H7 (cell line): Measurements from ENCODE around the gene RTL1. TPM values are rescaled to one million over a fixed set of nuclear protein-coding genes. Genes with fewer than 3 reads are reported as not detected.

ENCODE experiments used
- DNase-seq: peaks from one replicate; pipeline ENCODE4 v3.0.0; 2012
- H3K27me3 ChIP-seq: 2 replicates; pipeline ENCODE4 v1.6.0; 2011; ENCODE audit warnings: mild to moderate bottlenecking, low read length; ENCODE audit not compliant: control insufficient read depth, insufficient read depth
- H3K36me3 ChIP-seq: replicated peaks from 2 replicates; pipeline ENCODE4 v1.5.1; 2011; ENCODE audit warnings: low read length; ENCODE audit not compliant: control insufficient read depth, insufficient read depth
- H3K4me3 ChIP-seq: 2 replicates; pipeline ENCODE4 v1.5.1; 2011; ENCODE audit warnings: low read depth, mild to moderate bottlenecking, control low read depth, low read length, moderate library complexity; ENCODE audit not compliant: insufficient read depth
- total RNA-seq: library from RNA; depleted of rRNA; stranded (reverse); fragments of >200 nt; shearing (Covaris generic); gene quantifications from 2 replicates; pipeline ENCODE4 v1.2.3, GENCODE V29; 2014

Gene RTL1
- total RNA-seq, 1 experiment from 2014 or later, result not detected

- no peak overlapping the region for H3K4me3 ChIP-seq
- no peak for DNase-seq
- H3K36me3 ChIP-seq, result no peaks in the 10 kb centered on the region
- H3K27me3 ChIP-seq, result no peaks in the 10 kb centered on the region
These were observed 22.1 kb downstream of the RTL1 start for GRCh38 chr14:100881211-100882025.

GRCh38 chr14:100880271-100881101, 23.0 kb downstream of the RTL1 start:
- no peak overlapping the region for H3K4me3 ChIP-seq
- no peak for DNase-seq

DNA sequence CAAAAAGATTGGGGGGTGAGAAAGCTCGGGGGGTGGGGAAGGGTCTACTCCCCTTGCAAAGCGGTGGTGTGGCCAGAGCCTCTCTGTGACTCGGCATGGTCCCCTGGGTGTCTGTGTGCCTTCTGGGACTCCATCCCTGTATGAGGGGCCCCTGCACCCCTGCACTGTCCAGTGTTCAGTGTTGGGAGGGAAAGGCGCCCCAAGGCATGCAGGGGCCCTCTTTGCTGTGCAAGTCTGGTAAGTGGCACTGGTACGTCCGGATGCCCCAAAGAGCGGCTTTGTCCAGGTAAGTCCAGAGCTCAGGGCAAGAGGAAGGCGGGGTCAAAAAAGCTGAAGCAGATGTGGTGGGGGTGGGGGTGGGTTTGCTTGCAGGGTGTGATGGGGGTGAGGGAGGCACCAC, 23.7 kb downstream of the RTL1 start:
- Histone ChIP-seq H3K36me3 (no peaks in the 10 kb centered on the region), H3K27me3 (no peaks in the 10 kb centered on the region), H3K4me3 (no peak overlapping the region)
- DNase-seq, result no peak

More at GRCh38 chr14:100880271-100881101, 23.0 kb downstream of the RTL1 start:
- Histone ChIP-seq H3K36me3 (no peaks in the 10 kb centered on the region), H3K27me3 (no peaks in the 10 kb centered on the region)

- H3K36me3 ChIP-seq, result no peaks in the 10 kb centered on the region
- no peak for DNase-seq
- H3K4me3 ChIP-seq, result no peak overlapping the region
These were observed 24.3 kb downstream of the RTL1 start for GRCh38 chr14:100879194-100879593.

DNA sequence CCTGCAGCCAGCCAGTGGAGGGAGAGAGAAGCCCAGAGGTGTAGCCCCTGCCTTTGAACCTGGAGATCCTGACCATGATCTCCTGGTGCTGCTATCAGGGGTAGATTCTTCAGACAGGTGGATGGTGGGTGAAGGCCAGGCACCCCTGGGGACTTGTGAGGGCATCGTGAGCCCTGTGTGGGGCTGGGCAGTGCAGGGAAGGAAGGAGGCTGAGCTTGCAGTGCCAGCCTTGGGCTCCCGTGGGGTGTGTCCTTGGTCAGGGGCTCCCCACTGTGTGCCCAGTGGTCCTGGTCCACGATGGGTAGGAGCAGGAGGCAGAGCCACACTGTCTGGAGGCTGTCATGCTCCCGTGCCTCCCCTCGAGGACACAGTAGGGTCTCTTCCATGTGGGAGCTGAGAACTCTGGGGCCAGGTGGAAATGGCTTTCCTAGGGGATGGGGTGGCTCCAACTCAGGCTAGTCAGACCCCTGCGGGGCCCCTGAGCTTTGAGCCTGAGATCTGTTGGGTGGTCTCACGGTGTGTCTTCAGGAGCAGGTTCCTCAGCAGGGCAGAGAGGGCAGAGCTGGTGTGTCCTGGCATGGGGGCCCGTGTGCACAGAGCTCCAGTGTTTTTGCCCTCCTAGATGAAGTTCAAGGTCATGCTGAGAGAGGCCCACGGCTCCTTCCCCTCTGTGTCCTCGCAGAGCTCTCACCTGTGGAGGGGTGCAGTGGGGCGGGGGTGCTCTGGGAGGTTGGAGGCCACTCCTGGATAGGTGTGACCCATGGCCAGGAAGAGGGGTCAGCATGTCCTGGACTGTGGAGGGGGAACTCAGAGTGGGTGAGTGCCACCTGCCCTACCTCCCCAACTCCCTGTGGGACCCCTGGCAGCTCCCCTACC, 25.0 kb downstream of the RTL1 start:
- Histone ChIP-seq H3K36me3 (no peaks in the 10 kb centered on the region), H3K4me3 (no peak overlapping the region), H3K27me3 (no peaks in the 10 kb centered on the region)
- DNase-seq, result no peak

More at GRCh38 chr14:100879194-100879593, 24.3 kb downstream of the RTL1 start:
- H3K27me3 ChIP-seq, result no peaks in the 10 kb centered on the region

DNA sequence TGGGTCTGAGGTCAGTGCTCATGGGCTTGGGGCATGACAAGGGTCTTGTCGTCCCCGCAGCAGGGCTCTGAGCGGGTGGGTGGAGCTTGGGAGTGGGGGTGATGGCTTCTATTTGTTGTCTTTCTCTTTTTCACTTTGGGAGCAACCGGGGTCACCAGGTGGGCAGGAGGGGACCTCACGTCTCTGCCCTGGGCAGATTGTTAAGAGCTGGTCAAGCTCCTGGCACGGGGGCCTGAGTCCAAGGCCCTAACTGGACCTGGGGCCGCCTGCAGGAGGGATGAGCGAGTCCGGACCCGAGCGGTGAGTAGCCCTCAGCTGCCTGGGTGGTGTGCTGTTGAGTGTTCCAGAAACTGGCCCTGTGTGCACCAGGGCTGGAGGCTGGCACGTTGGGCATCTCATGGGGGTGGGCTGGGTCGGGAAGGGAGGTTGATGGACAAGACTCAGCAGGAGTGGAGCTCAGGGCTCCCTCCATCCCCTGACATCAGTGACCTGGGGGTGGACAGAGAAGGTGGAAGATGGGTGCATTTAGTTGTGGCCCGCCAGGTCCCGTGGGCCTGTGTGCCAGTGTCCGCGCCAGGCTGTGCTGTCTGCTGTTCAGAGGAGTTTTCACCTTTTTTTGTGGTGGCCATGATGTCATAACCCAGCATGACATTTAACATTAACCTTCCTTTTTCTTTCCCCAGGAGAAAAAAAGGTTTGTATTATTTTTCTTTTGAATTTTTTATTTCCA, 27.5 kb downstream of the RTL1 start:
- no peaks in the 10 kb centered on the region for H3K36me3 ChIP-seq
- H3K27me3 ChIP-seq, result no peaks in the 10 kb centered on the region
- DNase-seq, result no peak
- H3K4me3 ChIP-seq, result no peak overlapping the region

GRCh38 chr14:100875126-100875525, 28.4 kb downstream of the RTL1 start:
- Histone ChIP-seq H3K36me3 (no peaks in the 10 kb centered on the region), H3K4me3 (no peak overlapping the region), H3K27me3 (no peaks in the 10 kb centered on the region)
- no peak for DNase-seq

- H3K36me3 ChIP-seq, result no peaks in the 10 kb centered on the region
- DNase-seq, result no peak
- H3K4me3 ChIP-seq, result no peak overlapping the region
- H3K27me3 ChIP-seq, result no peaks in the 10 kb centered on the region
These were observed 29.0 kb downstream of the RTL1 start for GRCh38 chr14:100874411-100875091.

DNA sequence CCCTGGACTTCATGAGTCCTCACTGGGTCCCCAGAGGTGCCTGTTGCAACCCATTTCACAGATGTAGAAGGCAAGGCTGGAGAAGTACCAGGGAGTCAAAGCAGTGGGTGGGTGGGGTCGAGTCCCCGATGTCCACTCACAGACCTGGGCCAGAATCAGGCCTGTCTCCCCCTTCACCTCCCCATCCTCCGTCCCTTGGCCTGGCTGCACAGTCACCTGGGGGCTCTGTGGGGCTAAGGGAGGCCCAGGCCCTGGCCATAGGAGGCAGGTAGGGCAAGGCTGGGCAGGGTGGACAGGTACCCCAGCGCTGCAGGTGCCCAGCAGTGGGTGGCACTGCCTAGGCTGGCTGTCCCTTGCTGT, 29.5 kb downstream of the RTL1 start:
- Histone ChIP-seq H3K4me3 (no peak overlapping the region), H3K36me3 (no peaks in the 10 kb centered on the region), H3K27me3 (no peaks in the 10 kb centered on the region)
- DNase-seq, result no peak

DNA sequence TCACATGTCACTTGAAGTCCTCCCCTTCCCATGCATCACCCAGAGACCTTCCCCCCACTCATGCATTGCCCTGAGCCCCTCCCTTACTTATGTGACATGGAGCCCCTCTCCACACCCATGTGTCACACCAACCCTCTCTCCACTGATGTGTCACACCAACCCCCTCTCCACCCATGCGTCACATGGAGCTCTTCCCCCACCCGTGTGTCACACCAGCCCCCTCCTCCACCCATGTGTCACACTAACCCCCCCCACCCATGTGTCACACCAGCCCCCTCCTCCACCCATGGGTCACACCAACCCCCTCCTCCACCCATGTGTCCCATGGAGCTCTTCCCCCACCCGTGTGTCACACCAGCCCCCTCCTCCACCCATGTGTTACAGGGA, 30.4 kb downstream of the RTL1 start:
- DNase-seq, result no peak
- Histone ChIP-seq H3K27me3 (no peaks in the 10 kb centered on the region), H3K36me3 (no peaks in the 10 kb centered on the region), H3K4me3 (no peak overlapping the region)

DNA sequence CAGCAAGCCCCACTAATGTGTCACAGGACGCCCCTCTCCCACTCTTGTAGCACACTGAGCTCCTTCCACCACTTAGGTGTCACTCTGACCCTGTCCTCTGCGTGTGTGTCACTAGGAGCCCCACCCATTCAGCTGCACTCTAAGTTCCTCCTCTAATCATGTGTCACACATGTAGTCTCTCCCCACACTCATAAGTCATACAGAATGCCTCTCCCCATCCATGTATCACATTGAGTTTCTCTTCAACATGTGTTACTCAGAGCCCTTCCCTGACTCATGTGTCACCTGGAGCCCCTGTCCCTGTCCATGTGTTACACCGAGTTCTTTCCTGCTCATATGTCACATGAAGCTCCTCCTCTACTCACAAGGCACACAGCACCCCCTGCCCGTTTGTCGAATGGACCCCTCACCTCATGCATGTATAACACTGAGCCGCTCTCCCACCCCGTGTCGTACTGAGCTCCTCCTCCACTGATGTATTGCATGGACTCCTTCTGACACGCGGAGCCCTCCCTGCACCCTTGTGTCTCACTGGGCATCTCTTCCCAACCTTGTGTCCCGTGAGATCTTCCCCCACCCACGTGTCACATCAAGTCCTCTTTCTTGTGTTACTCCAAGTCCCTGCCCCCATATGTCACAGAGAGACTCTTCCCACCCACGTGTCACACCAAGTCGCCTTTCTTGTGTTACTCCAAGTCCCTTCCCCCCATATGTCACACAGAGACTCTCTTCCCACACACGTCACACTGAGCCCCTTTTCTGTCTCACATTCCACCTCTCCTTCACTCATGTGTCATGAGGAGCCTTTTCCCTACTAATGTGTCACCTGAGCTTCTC, 31.0 kb downstream of the RTL1 start:
- Histone ChIP-seq H3K4me3 (no peak overlapping the region), H3K36me3 (no peaks in the 10 kb centered on the region), H3K27me3 (no peaks in the 10 kb centered on the region)
- no peak for DNase-seq

DNA sequence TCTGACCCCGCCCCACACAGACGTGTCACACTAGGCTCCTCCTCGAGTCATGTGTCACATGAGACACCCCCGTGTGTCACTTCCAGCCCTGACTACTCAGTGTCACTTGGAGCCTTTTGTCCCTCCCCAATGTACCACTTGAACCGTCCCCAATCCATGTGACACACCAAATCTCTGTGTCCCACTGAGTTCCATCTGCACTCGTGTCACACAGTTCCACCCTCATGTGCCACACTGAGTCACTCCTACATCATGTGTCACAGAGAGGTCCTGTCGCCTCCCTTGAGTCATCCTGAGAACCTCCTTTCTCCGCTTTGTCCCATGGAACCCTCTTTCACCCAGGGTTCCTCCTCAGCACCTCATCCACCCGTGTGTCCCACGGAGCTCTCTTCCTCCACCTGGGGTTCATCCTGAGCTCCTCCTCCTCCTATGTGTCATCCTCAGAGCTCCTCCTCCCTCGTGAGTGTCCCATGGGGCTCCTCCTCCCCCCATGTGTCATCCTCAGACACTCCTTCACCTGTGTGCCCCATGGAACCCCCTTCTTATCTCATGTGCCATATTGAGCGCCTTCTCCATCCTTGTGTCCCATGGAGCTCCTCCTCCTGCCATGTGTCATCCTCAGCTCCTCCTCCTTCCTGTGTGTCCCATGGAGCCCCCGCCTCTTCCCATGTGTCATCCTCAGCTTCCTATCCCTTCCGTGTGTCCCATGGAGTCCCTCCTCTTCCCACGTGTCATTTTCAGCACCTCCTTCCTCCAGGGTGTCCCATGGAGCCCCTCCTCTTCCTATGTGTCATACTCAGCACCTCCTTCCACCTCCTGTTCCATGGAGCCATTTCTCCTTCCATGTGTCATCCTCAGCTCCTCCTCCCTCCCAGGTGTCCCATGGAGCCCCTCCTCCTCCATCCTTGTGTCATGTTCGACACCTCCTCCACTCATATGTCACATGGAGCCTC, 32.0 kb downstream of the RTL1 start:
- no peaks in the 10 kb centered on the region for H3K36me3 ChIP-seq
- H3K27me3 ChIP-seq, result no peaks in the 10 kb centered on the region
- no peak overlapping the region for H3K4me3 ChIP-seq
- DNase-seq, result no peak
